ENCODE data around the gene TINAGL1. TPM values are rescaled to one million over a fixed set of nuclear protein-coding genes. Genes with fewer than 3 reads are reported as not detected.

The TINAGL1 gene
- total and polyA plus RNA-seq, 10 donors: 18.5 to 393 (median 229) TPM

GRCh38 chr1:31568895-31569595, 7.3 kb upstream of the TINAGL1 start:
- 70 to 84% (median 75%) methylated on average over 11 of the region's 11 CpGs for WGBS, 5 donors
- peak; percentile 63 to 70 (median 64) for TF ChIP-seq POLR2AphosphoS5 (IDR thresholded peaks at IDR 0.05)
- no peak for TF ChIP-seq CTCF (IDR thresholded peaks at IDR 0.05 in 8 of 11, conservative IDR thresholded peaks at IDR 0.05 in 3 of 11)
- no peak for TF ChIP-seq POLR2A (IDR thresholded peaks at IDR 0.05)
- peak overlapping the region in 6 of 8 donors; percentile 38 to 66 (median 55) for H3K27ac ChIP-seq
- peaks cover 0 to 4% (median 0%) of the 10 kb centered on the region in 7 donors for H3K27me3 ChIP-seq (replicated peaks in 1 of 7)
- H3K4me1 ChIP-seq: peaks cover 14 to 69% (median 47%) of the 10 kb centered on the region in 6 donors
- H3K36me3 ChIP-seq: no peaks in the 10 kb centered on the region
- H3K9me3 ChIP-seq: no peaks in the 10 kb centered on the region
- H3K4me3 ChIP-seq: no peak overlapping the region
- intact Hi-C loops (cut with DNase I; ENCODE audit: low total_unique reads): no loop called here
- no peak for DNase-seq

- TF ChIP-seq CTCF (IDR thresholded peaks at IDR 0.05 in 8 of 11, conservative IDR thresholded peaks at IDR 0.05 in 3 of 11): no peak
- no peak for TF ChIP-seq POLR2AphosphoS5 (IDR thresholded peaks at IDR 0.05)
- no peak for TF ChIP-seq POLR2A (IDR thresholded peaks at IDR 0.05)
- Histone ChIP-seq H3K27me3 (replicated peaks in 1 of 7) (peaks cover 0 to under 1% (median 0%) of the 10 kb centered on the region in 7 donors), H3K9me3 (no peaks in the 10 kb centered on the region), H3K4me3 (no peak overlapping the region), H3K36me3 (no peaks in the 10 kb centered on the region), H3K4me1 (peaks cover 14 to 69% (median 47%) of the 10 kb centered on the region in 6 donors), H3K27ac (peak overlapping the region in 6 of 8 donors; percentile 38 to 66 (median 55))
- intact Hi-C loops (cut with DNase I; ENCODE audit: low total_unique reads): loop anchor here (10.0 kb wide), 1 partner anchor 225 kb away; no protein-coding TSS in a partner anchor
- DNase-seq: no peak
- WGBS, 5 donors: 76 to 84% (median 82%) methylated on average over 13 of the region's 13 CpGs
These were observed 6.6 kb upstream of the TINAGL1 start for GRCh38 chr1:31569596-31570173.

- no peaks in the 10 kb centered on the region for H3K36me3 ChIP-seq
- H3K27ac ChIP-seq: peak overlapping the region in 5 of 8 donors; percentile 14 to 66 (median 22)
- peaks cover 0 to 4% (median 0%) of the 10 kb centered on the region in 7 donors for H3K27me3 ChIP-seq (replicated peaks in 1 of 7)
- intact Hi-C loops (cut with DNase I; ENCODE audit: low total_unique reads): loop anchor here (10.0 kb wide), 1 partner anchor 225 kb away; no protein-coding TSS in a partner anchor
- WGBS, 5 donors: 88 to 94% (median 92%) methylated on average over 11 of the region's 11 CpGs
- TF ChIP-seq CTCF (IDR thresholded peaks at IDR 0.05 in 8 of 11, conservative IDR thresholded peaks at IDR 0.05 in 3 of 11) (no peak), POLR2AphosphoS5 (IDR thresholded peaks at IDR 0.05) (no peak), POLR2A (IDR thresholded peaks at IDR 0.05) (no peak)
- H3K4me1 ChIP-seq: peaks cover 14 to 73% (median 51%) of the 10 kb centered on the region in 6 donors
- peak; percentile 35 for DNase-seq
- no peak overlapping the region for H3K4me3 ChIP-seq
- no peaks in the 10 kb centered on the region for H3K9me3 ChIP-seq
These were observed 6.1 kb upstream of the TINAGL1 start for GRCh38 chr1:31570228-31570627.

- DNase-seq: no peak
- TF ChIP-seq POLR2A (IDR thresholded peaks at IDR 0.05) (no peak), CTCF (IDR thresholded peaks at IDR 0.05 in 8 of 11, conservative IDR thresholded peaks at IDR 0.05 in 3 of 11) (no peak), POLR2AphosphoS5 (IDR thresholded peaks at IDR 0.05) (peak in 1 of 3 donors; percentile 13)
- peaks cover 17 to 80% (median 57%) of the 10 kb centered on the region in 6 donors for H3K4me1 ChIP-seq
- intact Hi-C loops (cut with DNase I; ENCODE audit: low total_unique reads): loop anchor here (10.0 kb wide), 1 partner anchor 224 kb away; no protein-coding TSS in a partner anchor
- peak overlapping the region in 6 of 8 donors; percentile 6 to 66 (median 19) for H3K27ac ChIP-seq
- 36 to 51% (median 47%) methylated on average over 1 of the region's 1 CpG for WGBS, 5 donors
- H3K36me3 ChIP-seq: no peaks in the 10 kb centered on the region
- H3K4me3 ChIP-seq: no peak overlapping the region
- H3K9me3 ChIP-seq: no peaks in the 10 kb centered on the region
- H3K27me3 ChIP-seq (replicated peaks in 1 of 7): peaks cover 0 to 11% (median 0%) of the 10 kb centered on the region in 7 donors
These were observed 5.4 kb upstream of the TINAGL1 start for GRCh38 chr1:31570906-31571305.

All from spleen (tissue), 11 donors.